Stimulated activated naive CD8-positive, alpha-beta T cell treated with anti-CD3 and anti-CD28 coated beads, Interleukin-15, Interleukin-2, amounts not matched to agents 100 ng/mL and 50 ng/mL, for 24 hours (primary cell): Measurements from ENCODE around the gene SLC16A10.
"Not testable (repeated sequence)": the region's sequence is repeated elsewhere in the genome, so short reads cannot be mapped to it uniquely, and the experiment has no call there.

Source experiments
- H3K27ac Mint-ChIP-seq: one replicate; pipeline ENCODE4 v1.8.0; 2021; ENCODE audit warnings: mild to moderate bottlenecking, mixed read lengths
- H3K27me3 Mint-ChIP-seq: one replicate; pipeline ENCODE4 v1.8.0; 2021; ENCODE audit warnings: mixed read lengths
- H3K36me3 Mint-ChIP-seq: one replicate; pipeline ENCODE4 v1.8.0; 2021; ENCODE audit warnings: low read depth, mixed read lengths
- H3K4me1 Mint-ChIP-seq: one replicate; pipeline ENCODE4 v1.8.0; 2021; ENCODE audit warnings: low read depth, mixed read lengths
- H3K4me3 Mint-ChIP-seq: one replicate; pipeline ENCODE4 v1.8.0; 2021; ENCODE audit warnings: mild to moderate bottlenecking, mixed read lengths
- H3K9me3 Mint-ChIP-seq: one replicate; pipeline ENCODE4 v1.8.0; 2021; ENCODE audit warnings: mixed read lengths

The SLC16A10 gene

DNA sequence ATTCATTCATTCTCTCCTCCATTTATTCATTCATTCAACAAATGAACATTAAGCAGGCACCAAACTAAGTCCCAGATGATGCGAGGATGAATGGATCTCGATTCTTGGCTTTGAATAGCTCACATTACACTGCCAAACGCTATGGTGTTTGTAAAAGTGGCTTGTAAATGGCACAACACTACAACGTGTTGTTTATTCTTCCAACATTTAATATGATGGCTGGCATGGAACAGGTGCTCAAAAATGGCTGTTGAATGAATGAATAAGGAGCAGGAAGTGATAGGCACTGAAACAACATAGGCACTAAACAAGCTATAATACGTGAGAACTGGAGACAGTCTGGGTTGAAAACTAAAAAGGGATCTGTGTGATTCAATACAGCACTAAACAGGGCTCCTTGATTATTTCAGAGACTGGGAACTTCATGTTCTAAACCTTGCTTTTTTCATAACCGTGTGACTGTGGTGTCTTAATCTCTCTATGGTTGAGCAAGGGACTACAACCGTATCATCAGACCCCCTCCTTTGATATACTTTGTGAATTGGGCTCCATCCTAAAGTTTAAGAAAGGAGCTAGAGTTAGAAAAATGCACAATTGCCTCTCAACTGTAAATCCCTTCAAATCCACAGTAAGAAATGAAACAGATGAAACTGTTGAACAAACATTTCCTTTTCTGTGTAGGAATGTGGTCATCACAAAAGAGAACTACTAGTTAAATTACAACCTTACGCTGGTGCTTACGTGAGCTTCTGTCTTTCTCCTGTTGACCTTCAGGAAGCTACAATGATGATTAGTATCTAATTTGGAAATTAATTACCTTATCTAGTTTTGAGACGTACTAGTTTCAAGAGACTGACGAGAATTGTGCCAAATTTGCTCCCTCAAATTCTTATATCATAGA, 16.9 kb upstream of the SLC16A10 start:
- no peaks in the 10 kb centered on the region for H3K9me3 Mint-ChIP-seq
- H3K36me3 Mint-ChIP-seq, result no peaks in the 10 kb centered on the region
- no peak overlapping the region for H3K4me3 Mint-ChIP-seq
- H3K27me3 Mint-ChIP-seq, result peaks cover 13% of the 10 kb centered on the region
- no peak overlapping the region for H3K27ac Mint-ChIP-seq
- H3K4me1 Mint-ChIP-seq, result no peaks in the 10 kb centered on the region

GRCh38 chr6:111072801-111073360, 14.4 kb upstream of the SLC16A10 start:
- Mint-ChIP-seq H3K9me3 (no peaks in the 10 kb centered on the region), H3K4me3 (no peak overlapping the region)

DNA sequence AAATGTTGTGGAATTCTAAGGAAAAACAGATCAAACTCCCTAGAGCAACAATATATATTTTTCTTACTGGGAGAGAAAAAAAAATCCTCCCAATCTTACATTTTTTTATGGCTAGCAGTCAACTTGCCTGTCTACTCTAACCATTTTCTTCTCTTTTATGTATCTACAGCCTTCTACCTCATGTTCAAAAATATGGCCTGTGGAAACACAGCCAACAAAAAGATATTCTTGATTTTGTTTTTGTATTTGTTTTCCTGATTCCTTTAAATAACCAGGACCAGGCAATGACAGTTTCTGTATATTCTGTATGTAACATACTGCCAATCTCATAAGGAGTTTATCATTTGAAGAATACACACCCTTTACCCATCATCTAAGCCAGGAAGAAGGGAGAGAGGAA, 13.0 kb upstream of the SLC16A10 start:
- no peak overlapping the region for H3K27ac Mint-ChIP-seq
- no peaks in the 10 kb centered on the region for H3K4me1 Mint-ChIP-seq
- no peaks in the 10 kb centered on the region for H3K9me3 Mint-ChIP-seq
- peaks cover 8% of the 10 kb centered on the region for H3K27me3 Mint-ChIP-seq
- no peak overlapping the region for H3K4me3 Mint-ChIP-seq
- H3K36me3 Mint-ChIP-seq, result no peaks in the 10 kb centered on the region

More at GRCh38 chr6:111072801-111073360, 14.4 kb upstream of the SLC16A10 start:
- Mint-ChIP-seq H3K27me3 (peaks cover 13% of the 10 kb centered on the region), H3K4me1 (no peaks in the 10 kb centered on the region), H3K36me3 (no peaks in the 10 kb centered on the region), H3K27ac (no peak overlapping the region)

- Mint-ChIP-seq H3K4me3 (no peak overlapping the region), H3K27me3 (peaks cover 4% of the 10 kb centered on the region), H3K27ac (no peak overlapping the region), H3K9me3 (no peaks in the 10 kb centered on the region), H3K4me1 (no peaks in the 10 kb centered on the region), H3K36me3 (no peaks in the 10 kb centered on the region)
These were observed 11.1 kb upstream of the SLC16A10 start for GRCh38 chr6:111076024-111076695.

GRCh38 chr6:111080698-111081097, 6.6 kb upstream of the SLC16A10 start:
- H3K4me1 Mint-ChIP-seq, result no peaks in the 10 kb centered on the region
- no peaks in the 10 kb centered on the region for H3K36me3 Mint-ChIP-seq
- no peak overlapping the region for H3K4me3 Mint-ChIP-seq
- no peak overlapping the region for H3K27ac Mint-ChIP-seq
- no peaks in the 10 kb centered on the region for H3K27me3 Mint-ChIP-seq
- H3K9me3 Mint-ChIP-seq, result no peaks in the 10 kb centered on the region

GRCh38 chr6:111086685-111087084, 618 bp upstream of the SLC16A10 start:
- no peaks in the 10 kb centered on the region for H3K36me3 Mint-ChIP-seq
- peaks cover 15% of the 10 kb centered on the region for H3K27me3 Mint-ChIP-seq
- peaks cover 32% of the 10 kb centered on the region for H3K4me1 Mint-ChIP-seq
- no peaks in the 10 kb centered on the region for H3K9me3 Mint-ChIP-seq
- peak overlapping the region; percentile 29 for H3K27ac Mint-ChIP-seq
- H3K4me3 Mint-ChIP-seq, result peak overlapping the region; percentile 79

GRCh38 chr6:111087871-111088667, 766 bp downstream of the SLC16A10 start:
- Mint-ChIP-seq H3K27me3 (peaks cover 15% of the 10 kb centered on the region), H3K27ac (peak overlapping the region; percentile 87), H3K4me3 (peak overlapping the region; percentile 92), H3K9me3 (no peaks in the 10 kb centered on the region), H3K36me3 (no peaks in the 10 kb centered on the region), H3K4me1 (peaks cover 32% of the 10 kb centered on the region)

DNA sequence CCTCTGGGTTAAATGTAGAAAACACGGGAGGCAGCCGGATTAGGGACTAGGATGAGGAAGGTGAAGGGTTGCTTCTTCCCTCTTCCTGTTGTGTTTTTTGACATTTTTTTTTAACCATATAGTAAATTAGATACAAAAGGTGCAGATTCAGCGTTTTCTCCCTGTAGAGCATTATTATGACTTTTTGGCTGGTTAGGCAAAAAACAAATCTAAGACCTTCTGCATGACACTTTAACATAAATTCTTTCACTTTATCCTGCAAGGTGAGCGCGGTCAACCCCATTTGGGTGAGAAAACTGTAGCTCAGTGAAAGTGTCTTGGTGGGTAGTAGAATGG, 1.3 kb downstream of the SLC16A10 start:
- peaks cover 15% of the 10 kb centered on the region for H3K27me3 Mint-ChIP-seq
- H3K4me1 Mint-ChIP-seq, result peaks cover 32% of the 10 kb centered on the region
- peak overlapping the region; percentile 87 for H3K27ac Mint-ChIP-seq
- peak overlapping the region; percentile 92 for H3K4me3 Mint-ChIP-seq
- no peaks in the 10 kb centered on the region for H3K36me3 Mint-ChIP-seq
- no peaks in the 10 kb centered on the region for H3K9me3 Mint-ChIP-seq

GRCh38 chr6:111090766-111091165, 3.5 kb downstream of the SLC16A10 start:
- Mint-ChIP-seq H3K4me1 (peaks cover 32% of the 10 kb centered on the region), H3K4me3 (no peak overlapping the region), H3K36me3 (no peaks in the 10 kb centered on the region), H3K27ac (no peak overlapping the region), H3K27me3 (peaks cover 15% of the 10 kb centered on the region), H3K9me3 (no peaks in the 10 kb centered on the region)

DNA sequence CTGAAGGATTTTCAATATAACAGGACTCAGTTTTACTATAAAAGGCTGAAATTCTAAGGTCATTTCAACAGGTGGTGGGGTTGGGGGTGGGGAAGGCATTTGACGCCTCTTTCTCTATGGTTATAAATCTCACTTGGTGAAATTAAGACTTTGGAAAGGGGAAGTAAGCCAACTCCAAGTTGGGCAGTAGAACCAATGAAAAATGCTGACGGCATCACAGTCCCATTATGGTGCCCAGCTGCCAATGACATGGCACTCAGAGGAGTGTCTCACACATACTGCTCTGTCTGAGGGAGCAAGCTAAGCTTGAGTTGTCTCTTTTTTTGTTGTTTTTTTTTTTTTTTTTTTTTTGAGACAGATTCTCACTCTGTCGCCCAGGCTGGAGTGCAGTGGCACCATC, 4.7 kb downstream of the SLC16A10 start:
- Mint-ChIP-seq H3K4me3 (no peak overlapping the region), H3K36me3 (no peaks in the 10 kb centered on the region), H3K4me1 (peaks cover 34% of the 10 kb centered on the region), H3K27me3 (peaks cover 10% of the 10 kb centered on the region), H3K9me3 (no peaks in the 10 kb centered on the region), H3K27ac (no peak overlapping the region)

DNA sequence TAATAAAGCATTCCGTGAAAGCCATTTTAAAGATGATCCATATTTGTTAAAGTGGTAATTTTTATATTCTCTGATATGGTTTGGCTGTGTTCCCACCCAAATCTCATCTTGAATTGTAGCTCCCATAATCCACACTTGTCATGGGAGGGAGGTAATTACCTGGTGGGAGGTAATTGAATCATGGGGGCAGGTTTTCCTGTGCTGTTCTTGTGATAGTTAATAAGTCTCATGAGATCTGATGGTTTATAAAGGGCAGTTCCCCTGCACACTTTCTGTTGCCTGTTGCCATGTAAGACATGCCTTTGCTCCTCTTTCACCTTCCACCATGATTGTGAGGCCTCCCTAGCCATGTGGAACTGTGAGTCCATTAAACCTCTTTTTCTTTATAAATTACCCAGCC, 8.2 kb downstream of the SLC16A10 start:
- H3K4me1 Mint-ChIP-seq, result peaks cover 12% of the 10 kb centered on the region
- H3K9me3 Mint-ChIP-seq, H3K4me3 Mint-ChIP-seq, H3K27ac Mint-ChIP-seq, H3K27me3 Mint-ChIP-seq, H3K36me3 Mint-ChIP-seq: not testable (repeated sequence)

DNA sequence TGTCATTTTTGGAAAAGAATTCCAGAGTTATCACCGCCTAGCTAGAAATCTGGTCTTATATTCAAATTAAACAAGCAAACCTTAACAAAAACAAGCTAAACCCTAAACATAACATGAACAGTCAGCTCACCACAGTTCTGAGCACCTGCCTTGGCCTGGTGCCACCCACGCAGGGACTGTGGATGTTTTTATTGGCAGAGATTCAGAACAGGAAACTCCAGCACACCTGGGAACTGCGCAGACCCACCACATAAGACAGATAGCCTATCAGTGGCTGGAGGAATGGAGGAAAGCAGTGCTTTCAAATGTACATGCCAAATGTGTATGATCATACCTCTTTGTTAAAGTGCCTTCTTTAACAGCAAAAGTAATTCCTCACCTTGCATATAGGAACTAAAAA, 8.9 kb downstream of the SLC16A10 start:
- Mint-ChIP-seq H3K36me3 (no peaks in the 10 kb centered on the region), H3K27ac (no peak overlapping the region), H3K4me3 (no peak overlapping the region), H3K27me3 (no peaks in the 10 kb centered on the region), H3K4me1 (peaks cover 12% of the 10 kb centered on the region), H3K9me3 (no peaks in the 10 kb centered on the region)

- H3K36me3 Mint-ChIP-seq, result no peaks in the 10 kb centered on the region
- peaks cover 12% of the 10 kb centered on the region for H3K4me1 Mint-ChIP-seq
- H3K27me3 Mint-ChIP-seq, result no peaks in the 10 kb centered on the region
- H3K4me3 Mint-ChIP-seq, result no peak overlapping the region
- no peaks in the 10 kb centered on the region for H3K9me3 Mint-ChIP-seq
- H3K27ac Mint-ChIP-seq, result no peak overlapping the region
These were observed 11.3 kb downstream of the SLC16A10 start for GRCh38 chr6:111098597-111098996.

- H3K4me3 Mint-ChIP-seq, result no peak overlapping the region
- H3K4me1 Mint-ChIP-seq, result peaks cover 9% of the 10 kb centered on the region
- H3K9me3 Mint-ChIP-seq, result peaks cover 3% of the 10 kb centered on the region
These were observed 14.7 kb downstream of the SLC16A10 start for GRCh38 chr6:111101987-111102386.

DNA sequence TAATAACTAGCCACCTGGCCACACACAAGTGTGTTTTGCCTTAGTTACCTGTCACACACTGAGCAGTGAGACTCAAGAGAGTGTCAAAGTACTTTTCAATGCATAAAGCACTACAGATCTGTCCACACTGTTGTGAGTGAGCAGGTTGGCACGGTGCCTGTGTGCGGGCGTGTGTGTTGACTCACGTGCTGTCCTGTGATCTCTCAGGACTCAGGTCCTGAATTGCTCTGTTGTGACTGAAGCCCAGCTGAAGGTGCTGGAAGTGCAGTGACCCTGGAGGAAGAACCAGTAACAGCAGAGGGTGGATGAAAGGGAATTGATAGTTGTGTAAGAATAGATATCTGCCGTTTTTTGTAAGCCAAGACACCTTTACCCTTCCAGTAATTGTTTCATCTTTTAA, 18.3 kb downstream of the SLC16A10 start:
- H3K36me3 Mint-ChIP-seq, result peaks cover 11% of the 10 kb centered on the region
- peaks cover 7% of the 10 kb centered on the region for H3K4me1 Mint-ChIP-seq
- H3K27ac Mint-ChIP-seq, result no peak overlapping the region
- no peak overlapping the region for H3K4me3 Mint-ChIP-seq
- no peaks in the 10 kb centered on the region for H3K27me3 Mint-ChIP-seq
- peaks cover 9% of the 10 kb centered on the region for H3K9me3 Mint-ChIP-seq

More at GRCh38 chr6:111101987-111102386, 14.7 kb downstream of the SLC16A10 start:
- no peaks in the 10 kb centered on the region for H3K27me3 Mint-ChIP-seq
- H3K27ac Mint-ChIP-seq, result no peak overlapping the region
- peaks cover 4% of the 10 kb centered on the region for H3K36me3 Mint-ChIP-seq
